Neuronal stem cell (in vitro differentiated cells): Measurements from ENCODE around the gene PAXX.
A peak's percentile ranks its signal among the peaks of the same experiment; 100 is the strongest.

Experiments
- DNase-seq: peaks from one replicate; pipeline ENCODE4 v3.0.0-alpha.2; 2013; ENCODE audit warnings: low spot score
- H2AFZ ChIP-seq: one replicate; pipeline ENCODE4 v1.6.1; 2013; ENCODE audit warnings: mild to moderate bottlenecking, low read length, inconsistent platforms
- H2AK5ac ChIP-seq: 2 replicates; pipeline ENCODE4 v1.6.1; 2013; ENCODE audit warnings: low read depth, mild to moderate bottlenecking, inconsistent platforms, low read length, moderate library complexity, mixed read lengths
- H2BK120ac ChIP-seq: 2 replicates; pipeline ENCODE4 v1.6.1; 2013; ENCODE audit warnings: low read depth, mild to moderate bottlenecking, inconsistent platforms, low read length, moderate library complexity, mixed read lengths
- H2BK12ac ChIP-seq: one replicate; pipeline ENCODE4 v1.6.1; 2013; ENCODE audit warnings: low read length, inconsistent platforms
- H2BK15ac ChIP-seq: 2 replicates; pipeline ENCODE4 v1.6.1; 2013; ENCODE audit warnings: mild to moderate bottlenecking, low read length, inconsistent platforms, mixed read lengths
- H2BK5ac ChIP-seq: one replicate; pipeline ENCODE4 v1.6.1; 2013; ENCODE audit warnings: inconsistent platforms, mild to moderate bottlenecking, low read length, moderate library complexity
- H3K14ac ChIP-seq: one replicate; pipeline ENCODE4 v1.6.1; 2013; ENCODE audit warnings: low read length, inconsistent platforms
- H3K18ac ChIP-seq: 2 replicates; pipeline ENCODE4 v1.6.1; 2013; ENCODE audit warnings: low read length, inconsistent platforms
- H3K23ac ChIP-seq: 2 replicates; pipeline ENCODE4 v1.6.1; 2013; ENCODE audit warnings: low read depth, mild to moderate bottlenecking, mixed read lengths, low read length, inconsistent platforms; ENCODE audit not compliant: poor library complexity
- H3K27ac ChIP-seq: replicated peaks from 3 replicates; pipeline ENCODE4 v1.5.1; 2013; ENCODE audit warnings: low read length, inconsistent platforms
- H3K27me3 ChIP-seq, 3 experiments: 2 replicates each; pipeline ENCODE4 v1.6.1; 2013; ENCODE audit warnings: low read length in 3 of 3, mild to moderate bottlenecking in 2 of 3, inconsistent platforms in 1 of 3, low read depth in 1 of 3, mixed read lengths in 1 of 3, moderate library complexity in 1 of 3; ENCODE audit not compliant: control insufficient read depth in 3 of 3, insufficient read depth in 3 of 3
- H3K36me3 ChIP-seq, 2 donors: replicated peaks in 1 of 2; 2 replicates each; pipeline ENCODE4 v1.6.1; 2013; ENCODE audit warnings: low read length in 2 of 2; ENCODE audit not compliant: control insufficient read depth in 2 of 2, insufficient read depth in 2 of 2
- H3K4ac ChIP-seq: 2 replicates; pipeline ENCODE4 v1.6.1; 2013; ENCODE audit warnings: inconsistent platforms, mild to moderate bottlenecking, low read length, moderate library complexity
- H3K4me1 ChIP-seq, 2 donors: 1 replicate in 1 of 2; 2 replicates in 1 of 2; pipeline ENCODE4 v1.6.1; 2013; ENCODE audit warnings: low read length in 2 of 2, low read depth in 1 of 2; ENCODE audit not compliant: control insufficient read depth in 2 of 2, insufficient read depth in 1 of 2
- H3K4me2 ChIP-seq: one replicate; pipeline ENCODE4 v1.6.1; 2013; ENCODE audit warnings: mild to moderate bottlenecking, low read length, inconsistent platforms; ENCODE audit not compliant: insufficient read depth, poor library complexity, severe bottlenecking
- H3K4me3 ChIP-seq, 2 donors: 2 replicates each; pipeline ENCODE4 v1.5.1; 2013; ENCODE audit warnings: low read length in 2 of 2, mild to moderate bottlenecking in 2 of 2, inconsistent platforms in 1 of 2, moderate library complexity in 1 of 2
- H3K79me1 ChIP-seq: one replicate; pipeline ENCODE4 v1.6.1; 2013; ENCODE audit warnings: low read depth, mild to moderate bottlenecking, inconsistent platforms, low read length, moderate library complexity
- H3K9ac ChIP-seq: one replicate; pipeline ENCODE4 v1.6.1; 2013; ENCODE audit warnings: mild to moderate bottlenecking, low read depth, low read length, inconsistent platforms; ENCODE audit not compliant: poor library complexity
- H3K9me3 ChIP-seq, 2 donors: replicated peaks in 1 of 2; 2 replicates each; pipeline versions ENCODE3 to v1.6.1; 2013; ENCODE audit warnings: low read length in 2 of 2, mild to moderate bottlenecking in 2 of 2, inconsistent platforms in 1 of 2, low read depth in 1 of 2, mixed read lengths in 1 of 2, moderate library complexity in 1 of 2; ENCODE audit not compliant: control insufficient read depth in 2 of 2, insufficient read depth in 1 of 2
- H4K8ac ChIP-seq: one replicate; pipeline ENCODE4 v1.6.1; 2013; ENCODE audit warnings: low read depth, mild to moderate bottlenecking, inconsistent platforms, low read length, moderate library complexity
- H4K91ac ChIP-seq: one replicate; pipeline ENCODE4 v1.6.1; 2013; ENCODE audit warnings: low read length, low read depth, mild to moderate bottlenecking, inconsistent platforms; ENCODE audit not compliant: poor library complexity
- WGBS, 2 donors: extraction: QIAGEN DNeasy Blood & Tissue Kit; methylation state at CpG; one replicate each; pipeline ENCODE4 v1.1.7; 2013; ENCODE audit warnings: missing lambda C conversion rate in 2 of 2, mixed read lengths in 1 of 2; ENCODE audit not compliant: insufficient read length in 2 of 2, insufficient replicate concordance in 1 of 2; ENCODE audit errors: extremely low coverage in 2 of 2; 5-methylcytosine and 5-hydroxymethylcytosine counted together

Gene PAXX

GRCh38 chr9:136978073-136978864 lies 14.0 kb upstream of the PAXX start:
- Histone ChIP-seq H4K91ac (no peak overlapping the region), H3K4me2 (peak overlapping the region; percentile 94), H3K27me3 (peaks cover 0 to 87% (median 13%) of the 10 kb centered on the region in 3 experiments), H3K4me1 (peaks cover 0 to 10% of the 10 kb centered on the region in 2 donors), H3K14ac (peak overlapping the region; percentile 99), H3K79me1 (no peaks in the 10 kb centered on the region), H3K4me3 (peak overlapping the region; percentile 17 to 81), H2BK12ac (peak overlapping the region; percentile 99), H2BK5ac (no peak overlapping the region), H3K23ac (peak overlapping the region; percentile 93), H2BK120ac (peak overlapping the region; percentile 17), H3K9me3 (no peaks in the 10 kb centered on the region), H2BK15ac (peak overlapping the region; percentile 92), H3K4ac (peak overlapping the region; percentile 99), H3K27ac (no peak overlapping the region), H3K9ac (peak overlapping the region; percentile 96), H3K36me3 (no peaks in the 10 kb centered on the region), H4K8ac (no peak overlapping the region), H2AFZ (peak overlapping the region; percentile 81), H2AK5ac (peak overlapping the region; percentile 97), H3K18ac (peak overlapping the region; percentile 98)
- DNase-seq: peak; percentile 82
- WGBS, 2 donors: no CpG with 5 or more reads among the region's 78 CpGs

DNA sequence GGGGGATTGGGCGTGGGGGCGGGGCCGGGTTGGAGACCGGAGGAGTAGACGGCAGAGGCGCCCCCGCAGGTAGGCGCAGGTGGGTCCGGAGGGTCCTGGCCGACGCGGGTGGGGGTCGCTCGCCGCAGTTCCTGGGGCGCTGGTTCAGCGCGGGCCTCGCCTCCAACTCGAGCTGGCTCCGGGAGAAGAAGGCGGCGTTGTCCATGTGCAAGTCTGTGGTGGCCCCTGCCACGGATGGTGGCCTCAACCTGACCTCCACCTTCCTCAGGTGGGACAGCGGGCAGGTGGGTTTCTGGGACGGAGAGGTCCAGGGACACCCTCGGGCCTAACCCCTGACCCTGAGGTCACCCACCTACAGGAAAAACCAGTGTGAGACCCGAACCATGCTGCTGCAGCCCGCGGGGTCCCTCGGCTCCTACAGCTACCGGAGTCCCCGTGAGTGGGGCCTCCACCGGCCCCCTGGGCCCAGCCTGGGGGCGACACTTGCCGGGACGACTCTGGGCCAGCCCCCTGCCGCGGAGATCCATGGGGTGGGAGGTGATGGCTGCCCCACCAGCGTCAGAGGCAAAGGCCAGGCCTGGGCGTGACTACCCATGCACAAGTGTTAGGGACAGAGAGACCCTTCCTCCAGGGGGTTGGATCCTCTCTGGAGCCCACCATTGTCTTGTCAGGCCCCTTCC lies 13.2 kb upstream of the PAXX start:
- peak overlapping the region; percentile 11 for H3K4me2 ChIP-seq
- H3K4ac ChIP-seq: no peak overlapping the region
- H3K4me1 ChIP-seq: peaks cover 0 to 10% of the 10 kb centered on the region in 2 donors
- H3K36me3 ChIP-seq: no peaks in the 10 kb centered on the region
- peak overlapping the region; percentile 98 for H2AK5ac ChIP-seq
- no peak overlapping the region for H4K8ac ChIP-seq
- H2BK15ac ChIP-seq: peak overlapping the region; percentile 67
- peak overlapping the region; percentile 58 for H2BK12ac ChIP-seq
- no peak overlapping the region for H3K27ac ChIP-seq
- peak overlapping the region; percentile 85 for H3K18ac ChIP-seq
- H3K23ac ChIP-seq: peak overlapping the region; percentile 55
- no peak overlapping the region for H2BK5ac ChIP-seq
- DNase-seq: no peak
- H3K14ac ChIP-seq: peak overlapping the region; percentile 82
- peaks cover 0 to 86% (median 20%) of the 10 kb centered on the region in 3 experiments for H3K27me3 ChIP-seq
- no peak overlapping the region for H3K9ac ChIP-seq
- no peak overlapping the region for H2AFZ ChIP-seq
- no peak overlapping the region for H2BK120ac ChIP-seq
- WGBS, 2 donors: no CpG with 5 or more reads among the region's 41 CpGs
- peak overlapping the region in 1 of 2 donors; percentile 36 for H3K4me3 ChIP-seq
- no peak overlapping the region for H4K91ac ChIP-seq
- no peaks in the 10 kb centered on the region for H3K79me1 ChIP-seq
- no peaks in the 10 kb centered on the region for H3K9me3 ChIP-seq

- Histone ChIP-seq H3K36me3 (no peaks in the 10 kb centered on the region), H3K4ac (peak overlapping the region; percentile 67), H2AK5ac (peak overlapping the region; percentile 84), H2BK120ac (peak overlapping the region; percentile 17), H2BK5ac (peak overlapping the region; percentile 75), H3K27ac (no peak overlapping the region), H3K4me2 (no peak overlapping the region), H4K91ac (no peak overlapping the region), H3K27me3 (peaks cover 2 to 80% (median 30%) of the 10 kb centered on the region in 3 experiments), H2BK15ac (peak overlapping the region; percentile 81), H4K8ac (no peak overlapping the region), H3K4me1 (peaks cover 0 to 10% of the 10 kb centered on the region in 2 donors), H3K18ac (peak overlapping the region; percentile 70), H3K9me3 (no peaks in the 10 kb centered on the region), H3K14ac (no peak overlapping the region), H3K9ac (no peak overlapping the region), H3K4me3 (no peak overlapping the region), H2AFZ (no peak overlapping the region), H2BK12ac (peak overlapping the region; percentile 58), H3K79me1 (no peaks in the 10 kb centered on the region), H3K23ac (peak overlapping the region; percentile 85)
- no CpG with 5 or more reads among the region's 26 CpGs for WGBS, 2 donors
- DNase-seq: no peak
Observed at GRCh38 chr9:136979769-136980587, 12.2 kb upstream of the PAXX start.
